Mucosa of rectum (tissue), 2 donors: Measurements from ENCODE around the gene DVL3.
A peak's percentile ranks its signal among the peaks of the same experiment; 100 is the strongest.
"Not testable (repeated sequence)": the region's sequence is repeated elsewhere in the genome, so short reads cannot be mapped to it uniquely, and the experiment has no call there.

Experiments
- H3K27ac ChIP-seq, 2 donors: one replicate each; pipeline ENCODE4 v1.7.0; 2013; ENCODE audit warnings: inconsistent platforms in 2 of 2, low read depth in 2 of 2, low read length in 2 of 2
- H3K27me3 ChIP-seq, 2 donors: one replicate each; pipeline ENCODE4 v1.7.0; 2013; ENCODE audit warnings: low read length in 2 of 2; ENCODE audit not compliant: control insufficient read depth in 2 of 2, insufficient read depth in 2 of 2
- H3K36me3 ChIP-seq, 2 donors: one replicate each; pipeline ENCODE4 v1.7.0; 2013; ENCODE audit warnings: low read length in 2 of 2; ENCODE audit not compliant: control insufficient read depth in 2 of 2, insufficient read depth in 2 of 2
- H3K4me1 ChIP-seq, 2 donors: one replicate each; pipeline ENCODE4 v1.7.0; 2013; ENCODE audit warnings: low read length in 2 of 2, mild to moderate bottlenecking in 1 of 2; ENCODE audit not compliant: control insufficient read depth in 2 of 2, insufficient read depth in 2 of 2
- H3K4me3 ChIP-seq, 2 donors: one replicate each; pipeline ENCODE4 v1.7.0; 2013; ENCODE audit warnings: low read length in 2 of 2
- H3K9ac ChIP-seq, 2 donors: one replicate each; pipeline ENCODE4 v1.7.0; 2013; ENCODE audit warnings: low read length in 2 of 2, low read depth in 1 of 2, mild to moderate bottlenecking in 1 of 2
- H3K9me3 ChIP-seq, 2 donors: one replicate each; pipeline ENCODE4 v1.7.0; 2013; ENCODE audit warnings: low read length in 2 of 2; ENCODE audit not compliant: control insufficient read depth in 2 of 2
- donor health status: healthy.
- donor health status: Normal muscosa, but diverticular disease.

Gene DVL3

DNA sequence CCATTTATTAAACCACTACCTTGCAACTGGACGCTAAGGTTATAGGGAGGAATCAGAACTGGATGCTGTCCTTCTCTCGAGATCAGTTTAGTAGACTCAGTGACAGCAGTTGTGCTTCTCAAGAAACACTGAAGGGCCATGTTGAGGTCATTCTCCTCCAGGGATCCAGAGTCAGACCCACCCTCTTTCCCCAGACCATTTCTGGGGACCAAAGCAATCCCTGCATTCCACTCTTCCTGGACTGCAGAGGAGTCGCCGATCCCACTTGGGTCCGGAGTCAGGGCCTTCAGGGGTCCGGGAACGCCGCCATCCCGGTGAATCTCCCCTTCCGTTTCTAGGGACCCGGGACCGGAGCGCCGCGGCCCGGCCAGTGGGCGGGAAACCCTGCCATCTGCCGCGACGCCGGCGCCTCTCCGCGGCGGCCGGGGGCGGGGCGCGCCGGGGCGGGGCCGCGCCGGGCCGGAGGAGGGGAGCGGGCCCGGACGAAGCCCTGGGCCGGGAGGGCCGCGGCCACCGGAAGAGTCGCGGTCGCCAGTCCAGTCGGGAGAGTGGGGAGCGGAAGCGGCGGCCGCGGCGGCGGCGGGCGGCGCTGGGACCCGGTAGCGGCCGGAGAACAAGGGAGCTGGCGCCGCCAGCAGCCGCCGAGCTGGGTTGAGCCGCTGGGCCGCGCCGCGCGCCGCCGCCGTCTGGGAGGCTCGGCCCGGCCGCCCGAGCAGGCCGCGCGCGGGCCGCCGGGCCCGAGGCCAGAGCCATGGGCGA lies at the start of gene DVL3:
DVL3 (plus strand) TSS at position 493 of the 759 bp plus-strand sequence; CDS start at position 752, 259 bp downstream.
- Histone ChIP-seq H3K9ac (peak within 1 kb of the TSS; percentile 78 to 91), H3K4me3 (peak within 1 kb of the TSS; percentile 93 to 97), H3K27ac (peak within 1 kb of the TSS; percentile 82 to 84), H3K36me3 (no peaks in the 10 kb centered on the region), H3K4me1 (peaks cover 20 to 21% of the 10 kb centered on the region in 2 donors), H3K27me3 (no peaks in the 10 kb centered on the region), H3K9me3 (no peaks in the 10 kb centered on the region)

GRCh38 chr3:184110316-184110725 lies 44.9 kb upstream of the DVL3 start:
- no peaks in the 10 kb centered on the region for H3K9me3 ChIP-seq
- H3K27me3 ChIP-seq, result no peaks in the 10 kb centered on the region
- no peaks in the 10 kb centered on the region for H3K4me1 ChIP-seq
- H3K36me3 ChIP-seq, result no peaks in the 10 kb centered on the region
- H3K27ac ChIP-seq, result no peak overlapping the region
- H3K9ac ChIP-seq, result no peak overlapping the region
- H3K4me3 ChIP-seq, result no peak overlapping the region

DNA sequence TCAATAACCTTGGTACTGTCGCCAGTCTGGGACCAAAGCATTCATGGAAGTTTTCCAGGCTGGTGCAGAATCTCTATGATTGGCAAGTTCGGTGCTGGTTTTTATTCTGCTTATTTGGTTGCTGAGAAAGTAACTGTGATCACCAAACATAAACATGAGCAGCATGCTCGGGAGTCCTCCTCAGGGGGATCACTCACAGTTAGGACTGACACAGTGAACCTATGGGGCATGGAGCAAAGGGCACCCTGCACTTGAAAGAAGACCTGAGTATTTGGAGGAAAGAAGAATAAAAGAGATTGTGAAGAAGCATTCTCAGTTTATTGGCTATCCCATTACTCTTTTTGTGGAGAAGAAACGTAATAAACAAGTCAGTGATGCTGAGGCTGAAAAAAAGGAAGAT lies 39.2 kb upstream of the DVL3 start:
- Histone ChIP-seq H3K4me1 (no peaks in the 10 kb centered on the region), H3K27me3 (no peaks in the 10 kb centered on the region), H3K9ac (no peak overlapping the region), H3K4me3 (no peak overlapping the region), H3K9me3 (no peaks in the 10 kb centered on the region), H3K36me3 (no peaks in the 10 kb centered on the region), H3K27ac (no peak overlapping the region)

DNA sequence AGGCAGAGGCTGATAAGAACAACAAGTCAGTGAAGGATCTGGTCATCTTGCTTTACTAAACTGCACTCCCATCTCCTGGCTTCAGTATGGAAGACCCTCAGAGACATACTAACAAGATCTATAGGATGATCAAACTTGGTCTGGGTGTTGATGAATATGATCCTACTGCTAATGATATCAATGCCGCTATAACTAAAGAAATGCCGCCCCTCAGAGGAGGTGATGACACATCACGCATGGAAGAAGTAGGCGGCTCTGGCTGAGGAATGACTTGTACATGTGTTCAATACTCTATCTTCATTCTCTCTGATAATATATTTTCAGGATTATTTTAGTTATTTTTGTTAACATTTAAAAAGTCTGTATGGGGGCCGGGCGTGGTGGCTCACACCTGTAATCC lies 37.5 kb upstream of the DVL3 start:
- Histone ChIP-seq H3K9me3 (no peaks in the 10 kb centered on the region), H3K4me3 (no peak overlapping the region), H3K27me3 (no peaks in the 10 kb centered on the region), H3K9ac (no peak overlapping the region), H3K27ac (no peak overlapping the region), H3K4me1 (no peaks in the 10 kb centered on the region), H3K36me3 (no peaks in the 10 kb centered on the region)

GRCh38 chr3:184121031-184121430 lies 34.1 kb upstream of the DVL3 start:
- not testable (repeated sequence) for H3K36me3 ChIP-seq, H3K9me3 ChIP-seq, H3K4me1 ChIP-seq, H3K27ac ChIP-seq, H3K27me3 ChIP-seq, H3K4me3 ChIP-seq, H3K9ac ChIP-seq

DNA sequence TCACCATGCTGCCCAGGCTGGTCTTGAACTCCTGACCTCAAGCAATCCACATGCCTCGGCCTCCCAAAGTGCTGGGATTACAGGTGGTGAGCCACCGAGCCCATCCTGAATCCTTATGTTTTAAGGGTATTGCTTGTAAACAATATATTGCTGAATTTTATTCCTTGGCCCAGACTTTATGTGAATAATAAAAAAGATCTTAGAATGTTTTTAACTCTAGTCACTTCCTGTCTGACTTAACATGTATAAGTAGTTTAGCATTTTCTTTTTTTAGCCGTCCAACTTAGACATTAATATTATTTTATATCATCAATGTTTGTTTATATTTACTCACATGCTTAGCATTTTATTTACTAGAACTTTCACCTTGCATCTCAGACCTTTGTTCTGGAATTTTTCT lies 29.2 kb upstream of the DVL3 start:
- Histone ChIP-seq H3K27ac (no peak overlapping the region), H3K4me3 (no peak overlapping the region), H3K9ac (no peak overlapping the region), H3K36me3 (no peaks in the 10 kb centered on the region), H3K4me1 (no peaks in the 10 kb centered on the region), H3K9me3 (no peaks in the 10 kb centered on the region), H3K27me3 (no peaks in the 10 kb centered on the region)

DNA sequence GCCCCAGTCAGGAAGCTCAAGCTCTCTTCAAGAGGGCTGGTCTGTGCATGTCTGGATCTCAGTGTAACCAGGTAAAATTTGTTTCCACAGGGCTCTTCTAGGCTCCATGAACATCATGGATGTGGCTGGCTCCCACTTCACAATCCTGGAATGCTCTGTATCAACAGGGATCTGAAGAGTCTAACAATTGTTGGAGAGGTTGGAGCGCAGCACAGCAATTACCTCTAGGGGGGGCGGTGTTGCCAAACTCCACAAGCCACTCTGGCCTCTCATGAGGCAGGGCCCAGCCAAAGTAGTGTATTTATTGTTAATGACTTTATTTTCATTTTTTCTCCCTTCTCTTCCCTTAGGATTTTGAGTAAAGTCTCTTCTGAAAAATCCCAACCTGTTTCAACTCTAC lies 26.2 kb upstream of the DVL3 start:
- no peak overlapping the region for H3K4me3 ChIP-seq
- no peaks in the 10 kb centered on the region for H3K9me3 ChIP-seq
- peaks cover 5 to 6% of the 10 kb centered on the region in 2 donors for H3K4me1 ChIP-seq
- H3K36me3 ChIP-seq, result no peaks in the 10 kb centered on the region
- H3K9ac ChIP-seq, result no peak overlapping the region
- no peak overlapping the region for H3K27ac ChIP-seq
- H3K27me3 ChIP-seq, result no peaks in the 10 kb centered on the region

DNA sequence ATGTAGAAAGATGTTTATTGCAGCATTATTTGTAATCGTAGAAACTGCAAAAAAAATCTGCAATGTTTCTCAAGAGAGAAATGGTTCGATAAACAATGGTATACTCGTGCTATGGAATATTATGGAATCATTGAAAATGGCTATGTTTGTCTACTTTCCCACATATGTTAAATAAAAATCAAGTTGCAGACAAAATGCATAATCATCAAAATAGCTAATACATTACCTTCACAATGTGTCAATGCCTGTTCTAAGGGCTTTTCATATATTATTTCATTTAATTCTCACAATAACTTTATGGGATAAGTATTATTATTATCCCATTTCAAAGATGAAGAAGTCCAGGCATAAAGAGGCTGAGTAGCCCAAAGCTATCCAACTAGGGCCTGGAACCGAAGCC lies 22.2 kb upstream of the DVL3 start:
- Histone ChIP-seq H3K9me3 (no peaks in the 10 kb centered on the region), H3K4me1 (peaks cover 15 to 21% of the 10 kb centered on the region in 2 donors), H3K27ac (no peak overlapping the region), H3K27me3 (no peaks in the 10 kb centered on the region), H3K9ac (no peak overlapping the region), H3K4me3 (no peak overlapping the region), H3K36me3 (peaks cover 5 to 6% of the 10 kb centered on the region in 2 donors)

- H3K9me3 ChIP-seq, result no peaks in the 10 kb centered on the region
- H3K27ac ChIP-seq, result peak overlapping the region; percentile 85 to 89
- H3K9ac ChIP-seq, result peak overlapping the region; percentile 87 to 92
- H3K4me3 ChIP-seq, result peak overlapping the region; percentile 92 to 95
- peaks cover 6 to 7% of the 10 kb centered on the region in 2 donors for H3K36me3 ChIP-seq
- H3K4me1 ChIP-seq, result peaks cover 15 to 21% of the 10 kb centered on the region in 2 donors
- H3K27me3 ChIP-seq, result no peaks in the 10 kb centered on the region
Measured at GRCh38 chr3:184133840-184134745, 21.1 kb upstream of the DVL3 start.

- Histone ChIP-seq H3K36me3 (peaks cover 6 to 7% of the 10 kb centered on the region in 2 donors), H3K4me3 (peak overlapping the region; percentile 92 to 95), H3K27ac (peak overlapping the region; percentile 85 to 89), H3K9ac (peak overlapping the region; percentile 87 to 92), H3K27me3 (no peaks in the 10 kb centered on the region), H3K9me3 (no peaks in the 10 kb centered on the region), H3K4me1 (peaks cover 15 to 21% of the 10 kb centered on the region in 2 donors)
Measured at GRCh38 chr3:184134746-184135148, 20.4 kb upstream of the DVL3 start.
